A673 (cell line): ENCODE measurements around the gene CCDC78. TPM values are rescaled to one million over a fixed set of nuclear protein-coding genes. Genes with fewer than 3 reads are reported as not detected.

ENCODE experiments used
- BruUV-seq: library from RNA; stranded (reverse); fragments of 400-500 nt; replicated peaks from 2 replicates; lab custom pipeline; 2021; lab: Mats Ljungman, UMichigan
- CTCF ChIA-PET: fragments of 300-600 bp; sonication (Branson Sonifier 250); formaldehyde crosslinking; loops from one replicate; lab custom pipeline; 2022; ENCODE audit warnings: antibody characterized with exemption; lab: Charles Lee
- POLR2A ChIA-PET: fragments of 300-600 bp; sonication (Branson Sonifier 250); formaldehyde crosslinking; loops from one replicate; lab custom pipeline; 2022; ENCODE audit warnings: antibody characterized with exemption; ENCODE audit not compliant: low non-redundant PET; lab: Charles Lee
- DNase-seq: peaks from one replicate; pipeline ENCODE4 v3.0.0-alpha.2; 2015; ENCODE audit warnings: low spot score
- H3K27ac ChIP-seq: fragments of 200-600 bp; sonication (generic); 2 replicates; pipeline ENCODE4 v1.5.1; 2016; ENCODE audit warnings: mixed run types, low read depth, mild to moderate bottlenecking, mixed read lengths, antibody characterized with exemption, low read length; ENCODE audit not compliant: poor library complexity, severe bottlenecking
- H3K27me3 ChIP-seq: fragments of 200-600 bp; sonication (generic); replicated peaks from 2 replicates; pipeline ENCODE4 v1.6.1; 2017; ENCODE audit warnings: mixed run types, low read depth, mild to moderate bottlenecking, mixed read lengths, antibody characterized with exemption, low read length; ENCODE audit not compliant: insufficient read depth, poor library complexity
- H3K36me3 ChIP-seq: fragments of 200-600 bp; sonication (generic); 2 replicates; pipeline ENCODE4 v1.6.1; 2016; ENCODE audit warnings: mixed run types, mild to moderate bottlenecking, mixed read lengths, antibody characterized with exemption, low read length; ENCODE audit not compliant: insufficient read depth, poor library complexity, severe bottlenecking
- H3K4me1 ChIP-seq: fragments of 200-600 bp; sonication (generic); 2 replicates; pipeline ENCODE4 v1.6.1; 2017; ENCODE audit warnings: mixed run types, mild to moderate bottlenecking, mixed read lengths, antibody characterized with exemption, low read length; ENCODE audit not compliant: insufficient read depth, poor library complexity, severe bottlenecking
- H3K4me3 ChIP-seq: fragments of 200-600 bp; sonication (generic); 2 replicates; pipeline ENCODE4 v1.5.1; 2016; ENCODE audit warnings: low read depth, mixed run types, mild to moderate bottlenecking, mixed read lengths, low read length; ENCODE audit not compliant: poor library complexity, severe bottlenecking
- H3K9me3 ChIP-seq: fragments of 200-600 bp; sonication (generic); 2 replicates; pipeline ENCODE4 v1.6.1; 2016; ENCODE audit warnings: mixed run types, low read depth, mild to moderate bottlenecking, mixed read lengths, antibody characterized with exemption, low read length; ENCODE audit not compliant: poor library complexity, severe bottlenecking
- EZH2 ChIP-seq: fragments of 200-600 bp; sonication (generic); IDR thresholded peaks from 2 replicates; pipeline ENCODE4 v1.6.1; 2017; ENCODE audit warnings: borderline replicate concordance, low read depth, mild to moderate bottlenecking, mixed read lengths, antibody characterized with exemption, low read length; ENCODE audit not compliant: poor library complexity, severe bottlenecking
- intact Hi-C: fragments of 100-400 bp; cut with micrococcal nuclease; formaldehyde crosslinking; loops from one replicate; pipeline ENCODE4 v1.10.0; 2022; ENCODE audit not compliant: unreplicated experiment
- total RNA-seq: library from RNA; stranded (reverse); gene quantifications from 2 replicates; pipeline ENCODE4 v1.2.3, GENCODE V29; 2021
- TF ChIP-seq, protein P1 (sequence below): fragments of 300-800, 200-600 bp; sonication (generic); conservative IDR thresholded peaks from 2 replicates; pipeline ENCODE4 v1.5.1; 2017; ENCODE audit warnings: low read depth, mild to moderate bottlenecking, antibody characterized with exemption, low read length, moderate library complexity, mixed read lengths

CCDC78 gene
- total RNA-seq, 1 experiment from 2014 or later, result 0.28 TPM

DNA sequence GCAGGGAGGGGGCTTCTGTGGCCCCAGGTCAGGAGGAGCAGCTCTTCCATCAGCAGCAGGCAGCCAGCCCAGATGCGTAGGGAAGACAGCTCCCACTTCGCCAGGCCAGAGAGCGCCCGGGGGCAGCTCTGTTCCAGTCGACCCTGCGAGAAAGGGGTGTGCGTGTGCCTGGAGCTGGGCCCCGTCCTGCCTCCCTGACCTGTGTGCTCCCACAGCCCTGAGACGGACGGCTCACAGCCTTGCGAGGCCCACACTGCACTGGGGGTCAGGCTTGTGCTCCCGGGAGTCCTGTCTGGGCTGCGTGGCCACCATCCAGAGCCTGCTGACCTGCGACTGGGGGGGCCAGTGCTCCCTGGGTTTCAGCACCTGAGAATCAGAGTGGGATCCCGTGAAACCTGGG is 33.8 kb upstream of the CCDC78 start:
- ChIA-PET CTCF (no interaction called here), POLR2A (no interaction called here)
- no peak for DNase-seq
- intact Hi-C loops, result no loop called here
- Histone ChIP-seq H3K4me1 (no peaks in the 10 kb centered on the region), H3K9me3 (no peaks in the 10 kb centered on the region), H3K36me3 (no peaks in the 10 kb centered on the region), H3K4me3 (no peak overlapping the region), H3K27ac (no peak overlapping the region), H3K27me3 (no peaks in the 10 kb centered on the region)
- no TSS peak for BruUV-seq
- TF ChIP-seq, protein P1, sequence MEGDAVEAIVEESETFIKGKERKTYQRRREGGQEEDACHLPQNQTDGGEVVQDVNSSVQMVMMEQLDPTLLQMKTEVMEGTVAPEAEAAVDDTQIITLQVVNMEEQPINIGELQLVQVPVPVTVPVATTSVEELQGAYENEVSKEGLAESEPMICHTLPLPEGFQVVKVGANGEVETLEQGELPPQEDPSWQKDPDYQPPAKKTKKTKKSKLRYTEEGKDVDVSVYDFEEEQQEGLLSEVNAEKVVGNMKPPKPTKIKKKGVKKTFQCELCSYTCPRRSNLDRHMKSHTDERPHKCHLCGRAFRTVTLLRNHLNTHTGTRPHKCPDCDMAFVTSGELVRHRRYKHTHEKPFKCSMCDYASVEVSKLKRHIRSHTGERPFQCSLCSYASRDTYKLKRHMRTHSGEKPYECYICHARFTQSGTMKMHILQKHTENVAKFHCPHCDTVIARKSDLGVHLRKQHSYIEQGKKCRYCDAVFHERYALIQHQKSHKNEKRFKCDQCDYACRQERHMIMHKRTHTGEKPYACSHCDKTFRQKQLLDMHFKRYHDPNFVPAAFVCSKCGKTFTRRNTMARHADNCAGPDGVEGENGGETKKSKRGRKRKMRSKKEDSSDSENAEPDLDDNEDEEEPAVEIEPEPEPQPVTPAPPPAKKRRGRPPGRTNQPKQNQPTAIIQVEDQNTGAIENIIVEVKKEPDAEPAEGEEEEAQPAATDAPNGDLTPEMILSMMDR, result no peak
- TF ChIP-seq EZH2, result no peak

DNA sequence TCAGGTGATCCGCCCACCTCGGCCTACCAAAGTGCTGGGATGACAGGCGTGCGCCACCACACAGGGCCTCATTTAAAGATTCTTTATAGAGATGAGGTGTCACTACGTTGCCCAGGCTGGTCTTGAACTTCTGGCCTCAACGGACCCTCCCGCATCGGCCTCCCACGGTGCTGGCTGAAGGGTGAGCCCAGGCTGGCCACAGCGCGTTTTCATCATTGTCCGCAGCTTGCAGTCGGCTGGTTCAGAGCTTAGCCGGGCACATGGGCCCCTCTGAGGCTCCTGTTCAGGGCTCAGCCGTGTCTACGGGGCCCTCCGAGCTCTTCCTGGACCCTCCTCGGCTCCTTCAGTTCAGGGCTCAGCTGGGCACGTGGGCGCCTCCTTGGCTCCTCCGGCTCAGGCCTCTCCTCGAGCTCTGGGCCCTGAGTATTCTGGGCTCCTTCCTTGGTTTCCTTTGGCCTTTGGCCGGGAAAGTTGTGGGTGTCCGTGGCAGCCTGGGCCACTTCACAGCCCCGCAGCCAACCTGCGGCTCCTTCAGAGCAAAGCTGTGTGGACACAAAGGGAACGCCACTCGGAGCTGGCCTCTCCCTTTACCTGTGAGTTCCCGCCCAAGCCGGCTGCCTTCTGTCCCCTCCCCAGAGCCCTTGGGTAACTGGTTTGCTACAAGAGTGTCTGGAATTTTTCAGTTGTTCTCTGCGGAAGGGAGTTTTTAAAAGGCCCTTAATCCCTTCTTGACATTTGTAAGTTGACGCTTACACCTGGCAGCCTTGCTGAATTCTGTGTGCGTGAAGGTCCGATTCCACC is 33.1 kb upstream of the CCDC78 start:
- no peak for TF ChIP-seq EZH2
- Histone ChIP-seq H3K36me3 (no peaks in the 10 kb centered on the region), H3K27ac (no peak overlapping the region), H3K9me3 (no peaks in the 10 kb centered on the region), H3K4me1 (no peaks in the 10 kb centered on the region), H3K4me3 (no peak overlapping the region), H3K27me3 (no peaks in the 10 kb centered on the region)
- ChIA-PET POLR2A (no interaction called here), CTCF (no interaction called here)
- no peak for DNase-seq
- BruUV-seq, result no TSS peak
- intact Hi-C loops, result no loop called here

- no peaks in the 10 kb centered on the region for H3K4me1 ChIP-seq
- intact Hi-C loops, result no loop called here
- no peaks in the 10 kb centered on the region for H3K27me3 ChIP-seq
- no peak for TF ChIP-seq EZH2
- TF ChIP-seq, protein P1, result no peak
- H3K4me3 ChIP-seq, result no peak overlapping the region
- no peak for DNase-seq
- H3K27ac ChIP-seq, result no peak overlapping the region
- BruUV-seq, result no TSS peak
- ChIA-PET POLR2A (no interaction called here), CTCF (no interaction called here)
- H3K36me3 ChIP-seq, result no peaks in the 10 kb centered on the region
- no peaks in the 10 kb centered on the region for H3K9me3 ChIP-seq
These were observed 30.2 kb upstream of the CCDC78 start for GRCh38 chr16:756428-756827.
